DND-41 (cell line): Measurements from ENCODE around the gene FUBP3.

Source experiments
- ATAC-seq: fragments of 200-7000 bp; cut with Tn5 transposase; 3 replicates; pipeline ENCODE4 v1.9.1; 2021; ENCODE audit warnings: low read depth; ENCODE audit not compliant: insufficient read depth
- DNase-seq: peaks from one replicate; pipeline ENCODE4 v3.0.0-alpha.2; 2020
- H2AFZ ChIP-seq: 2 replicates; pipeline ENCODE4 v1.6.0; 2012; ENCODE audit warnings: low read depth, low read length
- H3K27ac ChIP-seq: 2 replicates; pipeline ENCODE4 v1.5.1; 2012; ENCODE audit warnings: low read length, inconsistent platforms
- H3K27me3 ChIP-seq: fragments of 200-600 bp; sonication (generic); 2 replicates; pipeline ENCODE4 v1.6.0; 2012; ENCODE audit warnings: low read length, mild to moderate bottlenecking, inconsistent platforms; ENCODE audit not compliant: insufficient read depth, poor library complexity
- H3K36me3 ChIP-seq: 2 replicates; pipeline ENCODE4 v1.5.1; 2012; ENCODE audit warnings: low read length, inconsistent platforms; ENCODE audit not compliant: insufficient read depth
- H3K4me1 ChIP-seq: 2 replicates; pipeline ENCODE4 v1.5.1; 2012; ENCODE audit warnings: mild to moderate bottlenecking, low read length; ENCODE audit not compliant: insufficient read depth
- H3K4me2 ChIP-seq: 2 replicates; pipeline ENCODE4 v1.6.0; 2012; ENCODE audit warnings: mild to moderate bottlenecking, moderate library complexity, low read length, inconsistent platforms; ENCODE audit not compliant: insufficient read depth
- H3K4me3 ChIP-seq, 2 experiments: fragments of 200-600 bp in 1 of 2; shearing (Covaris generic) in 1 of 2; 2 replicates each; pipeline ENCODE4 v1.5.1; 2012 to 2016; ENCODE audit warnings: inconsistent platforms in 2 of 2, low read length in 2 of 2, mild to moderate bottlenecking in 2 of 2, low read depth in 1 of 2, moderate library complexity in 1 of 2
- H3K79me2 ChIP-seq: 2 replicates; pipeline ENCODE4 v1.6.0; 2012; ENCODE audit warnings: low read length, inconsistent platforms; ENCODE audit not compliant: insufficient read depth
- H3K9ac ChIP-seq: 2 replicates; pipeline ENCODE4 v1.6.0; 2012; ENCODE audit warnings: low read depth, mild to moderate bottlenecking, inconsistent platforms, low read length, moderate library complexity
- H3K9me3 ChIP-seq: 2 replicates; pipeline ENCODE4 v1.5.1; 2012; ENCODE audit warnings: low read length, moderate library complexity, mild to moderate bottlenecking, inconsistent platforms; ENCODE audit not compliant: insufficient read depth, severe bottlenecking
- H4K20me1 ChIP-seq: 2 replicates; pipeline ENCODE4 v1.6.0; 2012; ENCODE audit warnings: low read length; ENCODE audit not compliant: insufficient read depth
- CTCF ChIP-seq: IDR thresholded peaks from 2 replicates; pipeline ENCODE4 v1.5.1; 2012; ENCODE audit warnings: borderline replicate concordance, low read length, moderate library complexity, mild to moderate bottlenecking; ENCODE audit not compliant: poor library complexity, severe bottlenecking; ENCODE audit errors: extremely low read depth
- EZH2 ChIP-seq: IDR thresholded peaks from 3 replicates; pipeline ENCODE4 v1.6.1; 2012; ENCODE audit warnings: borderline replicate concordance, low read depth, mild to moderate bottlenecking, moderate library complexity, low read length, inconsistent platforms; ENCODE audit not compliant: severe bottlenecking

The FUBP3 gene

GRCh38 chr9:130639866-130640555, 60.6 kb downstream of the FUBP3 start:
- Histone ChIP-seq H3K27me3 (no peaks in the 10 kb centered on the region), H3K9ac (no peak overlapping the region), H2AFZ (no peak overlapping the region), H3K79me2 (no peaks in the 10 kb centered on the region), H3K4me3 (no peak overlapping the region), H3K4me2 (no peak overlapping the region), H3K4me1 (no peaks in the 10 kb centered on the region), H3K27ac (no peak overlapping the region), H3K9me3 (no peaks in the 10 kb centered on the region), H3K36me3 (peaks cover 26% of the 10 kb centered on the region), H4K20me1 (no peaks in the 10 kb centered on the region)
- ATAC-seq (no peak), DNase-seq (no peak)
- no peak for TF ChIP-seq EZH2
- no peak for TF ChIP-seq CTCF

GRCh38 chr9:130640681-130641080, 61.3 kb downstream of the FUBP3 start:
- no peak overlapping the region for H3K4me3 ChIP-seq
- no peak overlapping the region for H3K4me2 ChIP-seq
- no peaks in the 10 kb centered on the region for H4K20me1 ChIP-seq
- DNase-seq = no peak
- H3K27me3 ChIP-seq = no peaks in the 10 kb centered on the region
- H2AFZ ChIP-seq = no peak overlapping the region
- H3K4me1 ChIP-seq = no peaks in the 10 kb centered on the region
- no peaks in the 10 kb centered on the region for H3K79me2 ChIP-seq
- H3K9me3 ChIP-seq = no peaks in the 10 kb centered on the region
- H3K36me3 ChIP-seq = peaks cover 20% of the 10 kb centered on the region; the same call in 1 of the 2 replicates
- H3K27ac ChIP-seq = no peak overlapping the region
- H3K9ac ChIP-seq = no peak overlapping the region
- no peak for TF ChIP-seq EZH2
- no peak for TF ChIP-seq CTCF
- ATAC-seq = no peak

- no peak overlapping the region for H3K27ac ChIP-seq
- no peaks in the 10 kb centered on the region for H4K20me1 ChIP-seq
- H3K9ac ChIP-seq = no peak overlapping the region
- ATAC-seq (no peak), DNase-seq (no peak)
- no peaks in the 10 kb centered on the region for H3K79me2 ChIP-seq
- H3K9me3 ChIP-seq = no peaks in the 10 kb centered on the region
- H3K36me3 ChIP-seq = peaks cover 6% of the 10 kb centered on the region; the same call in 1 of the 2 replicates
- no peak overlapping the region for H3K4me2 ChIP-seq
- TF ChIP-seq CTCF (no peak), EZH2 (no peak)
- no peak overlapping the region for H2AFZ ChIP-seq
- H3K4me1 ChIP-seq = no peaks in the 10 kb centered on the region
- no peak overlapping the region for H3K4me3 ChIP-seq
- no peaks in the 10 kb centered on the region for H3K27me3 ChIP-seq
Measured at GRCh38 chr9:130642926-130643325, 63.5 kb downstream of the FUBP3 start.
